Trophoblast cell (in vitro differentiated cells and primary cell): ENCODE results near the gene SOST.

Experiments
- DNase-seq, 2 donors: peaks; one replicate each; pipeline ENCODE4 v3.0.0-alpha.2; 2016
- H2AFZ ChIP-seq: 2 replicates; pipeline ENCODE4 v1.6.1; 2013; ENCODE audit warnings: low read length, moderate library complexity, mild to moderate bottlenecking; ENCODE audit not compliant: insufficient read depth, poor library complexity
- H2AK5ac ChIP-seq: 2 replicates; pipeline ENCODE4 v1.6.1; 2013; ENCODE audit warnings: mild to moderate bottlenecking, low read length
- H2BK120ac ChIP-seq: 2 replicates; pipeline ENCODE4 v1.6.1; 2013; ENCODE audit warnings: low read length, mild to moderate bottlenecking, moderate library complexity; ENCODE audit not compliant: insufficient read depth, poor library complexity
- H2BK12ac ChIP-seq: 2 replicates; pipeline ENCODE4 v1.6.1; 2013; ENCODE audit warnings: mild to moderate bottlenecking, low read length, moderate library complexity
- H2BK5ac ChIP-seq: 2 replicates; pipeline ENCODE4 v1.6.1; 2013; ENCODE audit warnings: low read length, low read depth, moderate library complexity, mild to moderate bottlenecking; ENCODE audit not compliant: poor library complexity
- H3K14ac ChIP-seq: 2 replicates; pipeline ENCODE4 v1.6.1; 2013; ENCODE audit warnings: mild to moderate bottlenecking, low read length
- H3K18ac ChIP-seq: 2 replicates; pipeline ENCODE4 v1.6.1; 2013; ENCODE audit warnings: mild to moderate bottlenecking, low read length
- H3K23ac ChIP-seq: 2 replicates; pipeline ENCODE4 v1.6.1; 2013; ENCODE audit warnings: low read length
- H3K27ac ChIP-seq: 2 replicates; pipeline ENCODE4 v1.5.1; 2013; ENCODE audit warnings: low read depth, mild to moderate bottlenecking, inconsistent platforms, low read length, moderate library complexity
- H3K27me3 ChIP-seq: 2 replicates; pipeline ENCODE4 v1.6.1; 2013; ENCODE audit warnings: inconsistent platforms, mild to moderate bottlenecking, low read length, moderate library complexity; ENCODE audit not compliant: insufficient read depth
- H3K36me3 ChIP-seq, 2 experiments: 1 replicate in 1 of 2; 2 replicates in 1 of 2; pipeline ENCODE4 v1.6.1; 2013; ENCODE audit warnings: low read length in 2 of 2, mild to moderate bottlenecking in 2 of 2, moderate library complexity in 1 of 2; ENCODE audit not compliant: insufficient read depth in 2 of 2, control insufficient read depth in 1 of 2
- H3K4ac ChIP-seq: 2 replicates; pipeline ENCODE4 v1.6.1; 2013; ENCODE audit warnings: low read depth, mild to moderate bottlenecking, low read length, moderate library complexity
- H3K4me1 ChIP-seq, 2 experiments: 1 replicate in 1 of 2; 2 replicates in 1 of 2; pipeline ENCODE4 v1.6.1; 2013; ENCODE audit warnings: low read length in 2 of 2, mild to moderate bottlenecking in 2 of 2, moderate library complexity in 1 of 2; ENCODE audit not compliant: insufficient read depth in 2 of 2, control insufficient read depth in 1 of 2
- H3K4me2 ChIP-seq: 2 replicates; pipeline ENCODE4 v1.6.1; 2013; ENCODE audit warnings: inconsistent platforms, mild to moderate bottlenecking, low read length, moderate library complexity
- H3K4me3 ChIP-seq: 2 replicates; pipeline ENCODE4 v1.5.1; 2013; ENCODE audit warnings: mild to moderate bottlenecking, low read depth, low read length, inconsistent platforms
- H3K79me1 ChIP-seq: one replicate; pipeline ENCODE4 v1.6.1; 2013; ENCODE audit warnings: low read length
- H3K79me2 ChIP-seq: 2 replicates; pipeline ENCODE4 v1.6.1; 2013; ENCODE audit warnings: low read length, mild to moderate bottlenecking; ENCODE audit not compliant: control insufficient read depth, insufficient read depth, poor library complexity
- H3K9ac ChIP-seq: 2 replicates; pipeline ENCODE4 v1.6.1; 2013; ENCODE audit warnings: mild to moderate bottlenecking, low read length
- H3K9me3 ChIP-seq: 2 replicates; pipeline ENCODE4 v1.6.1; 2013; ENCODE audit warnings: low read depth, mild to moderate bottlenecking, control low read depth, inconsistent platforms, low read length; ENCODE audit not compliant: insufficient read depth
- H4K12ac ChIP-seq: 2 replicates; pipeline ENCODE4 v1.6.1; 2013; ENCODE audit warnings: low read depth, mild to moderate bottlenecking, low read length, moderate library complexity
- H4K8ac ChIP-seq: 2 replicates; pipeline ENCODE4 v1.6.1; 2013; ENCODE audit warnings: low read depth, mild to moderate bottlenecking, low read length, moderate library complexity
- H4K91ac ChIP-seq: one replicate; pipeline ENCODE4 v1.6.1; 2013; ENCODE audit warnings: low read depth, mild to moderate bottlenecking, low read length, moderate library complexity
- WGBS: extraction: QIAGEN DNeasy Blood & Tissue Kit; methylation state at CpG from one replicate; pipeline ENCODE4 v1.1.7; 2013; ENCODE audit warnings: missing lambda C conversion rate; ENCODE audit not compliant: insufficient read length, insufficient coverage; ENCODE audit errors: extremely low coverage; 5-methylcytosine and 5-hydroxymethylcytosine counted together

SOST gene

GRCh38 chr17:43706235-43706634 is 52.4 kb downstream of the SOST start:
- Histone ChIP-seq H2BK5ac (no peak overlapping the region), H4K8ac (no peak overlapping the region), H3K4me1 (no peaks in the 10 kb centered on the region), H3K36me3 (no peaks in the 10 kb centered on the region), H2AFZ (no peak overlapping the region), H2AK5ac (no peak overlapping the region), H3K9me3 (no peaks in the 10 kb centered on the region), H3K79me1 (no peaks in the 10 kb centered on the region), H3K14ac (no peak overlapping the region), H4K12ac (no peak overlapping the region), H2BK12ac (no peak overlapping the region), H3K4me3 (no peak overlapping the region), H3K23ac (no peak overlapping the region), H3K18ac (no peak overlapping the region), H3K4me2 (no peak overlapping the region), H3K27ac (no peak overlapping the region), H3K9ac (no peak overlapping the region), H3K79me2 (no peaks in the 10 kb centered on the region), H3K4ac (no peak overlapping the region), H2BK120ac (no peak overlapping the region), H3K27me3 (no peaks in the 10 kb centered on the region), H4K91ac (no peak overlapping the region)
- WGBS = no CpG with 5 or more reads among the region's 5 CpGs
- no peak for DNase-seq
